ENCODE data around the gene SETD1A. TPM values are rescaled to one million over a fixed set of nuclear protein-coding genes. Genes with fewer than 3 reads are reported as not detected.

SETD1A gene
- total RNA-seq, 1 experiment from 2014 or later: 4.3 TPM

- Histone ChIP-seq H4K20me1 (ENCODE audit: insufficient read depth, low read depth, low read length) (no peaks in the 10 kb centered on the region), H3K4me2 (ENCODE audit: low read depth, low read length, poor library complexity, severe bottlenecking) (no peak overlapping the region), H3K4me1 (ENCODE audit: low read length) (peaks cover 4% of the 10 kb centered on the region), H2AFZ (ENCODE audit: low read length) (no peak overlapping the region), H3K9me3 (ENCODE audit: low read length) (no peaks in the 10 kb centered on the region), H3K9me2 (replicated peaks; ENCODE audit: insufficient read depth, low read length) (no peaks in the 10 kb centered on the region), H3K27ac (ENCODE audit: low read length) (no peak overlapping the region), H3K4me3 (ENCODE audit: low read length) (no peak overlapping the region), H3K79me2 (ENCODE audit: low read length) (no peaks in the 10 kb centered on the region), H3K36me3 (ENCODE audit: insufficient read depth, low read length) (no peaks in the 10 kb centered on the region), H3K9ac (ENCODE audit: low read length) (no peak overlapping the region), H3K27me3 (ENCODE audit: low read length) (no peaks in the 10 kb centered on the region)
- no peak for DNase-seq
These were observed 48.0 kb downstream of the SETD1A start for GRCh38 chr16:31005350-31006085.

- Histone ChIP-seq H3K27ac (ENCODE audit: low read length) (no peak overlapping the region), H3K4me3 (ENCODE audit: low read length) (no peak overlapping the region), H2AFZ (ENCODE audit: low read length) (no peak overlapping the region), H3K4me2 (ENCODE audit: low read depth, low read length, poor library complexity, severe bottlenecking) (no peak overlapping the region), H3K9me2 (replicated peaks; ENCODE audit: insufficient read depth, low read length) (no peaks in the 10 kb centered on the region), H3K4me1 (ENCODE audit: low read length) (peaks cover 4% of the 10 kb centered on the region), H3K27me3 (ENCODE audit: low read length) (no peaks in the 10 kb centered on the region), H3K9me3 (ENCODE audit: low read length) (no peaks in the 10 kb centered on the region), H3K9ac (ENCODE audit: low read length) (no peak overlapping the region), H4K20me1 (ENCODE audit: insufficient read depth, low read depth, low read length) (no peaks in the 10 kb centered on the region), H3K36me3 (ENCODE audit: insufficient read depth, low read length) (no peaks in the 10 kb centered on the region), H3K79me2 (ENCODE audit: low read length) (no peaks in the 10 kb centered on the region)
- no peak for DNase-seq
These were observed 48.5 kb downstream of the SETD1A start for GRCh38 chr16:31006086-31006385.

- Histone ChIP-seq H3K79me2 (ENCODE audit: low read length) (no peaks in the 10 kb centered on the region), H3K36me3 (ENCODE audit: insufficient read depth, low read length) (no peaks in the 10 kb centered on the region), H2AFZ (ENCODE audit: low read length) (no peak overlapping the region), H3K4me2 (ENCODE audit: low read depth, low read length, poor library complexity, severe bottlenecking) (no peak overlapping the region), H3K4me3 (ENCODE audit: low read length) (no peak overlapping the region), H3K9ac (ENCODE audit: low read length) (no peak overlapping the region), H3K9me2 (replicated peaks; ENCODE audit: insufficient read depth, low read length) (no peaks in the 10 kb centered on the region), H3K27ac (ENCODE audit: low read length) (no peak overlapping the region), H4K20me1 (ENCODE audit: insufficient read depth, low read depth, low read length) (no peaks in the 10 kb centered on the region), H3K27me3 (ENCODE audit: low read length) (no peaks in the 10 kb centered on the region), H3K4me1 (ENCODE audit: low read length) (peaks cover 4% of the 10 kb centered on the region), H3K9me3 (ENCODE audit: low read length) (no peaks in the 10 kb centered on the region)
- DNase-seq: no peak
These were observed 49.0 kb downstream of the SETD1A start for GRCh38 chr16:31006589-31006988.

GRCh38 chr16:31007684-31008083, 50.1 kb downstream of the SETD1A start:
- Histone ChIP-seq H3K9ac (ENCODE audit: low read length) (no peak overlapping the region), H3K4me1 (ENCODE audit: low read length) (peaks cover 4% of the 10 kb centered on the region), H3K4me2 (ENCODE audit: low read depth, low read length, poor library complexity, severe bottlenecking) (no peak overlapping the region), H3K9me3 (ENCODE audit: low read length) (no peaks in the 10 kb centered on the region), H3K27me3 (ENCODE audit: low read length) (no peaks in the 10 kb centered on the region), H3K27ac (ENCODE audit: low read length) (no peak overlapping the region), H3K9me2 (replicated peaks; ENCODE audit: insufficient read depth, low read length) (no peaks in the 10 kb centered on the region), H3K79me2 (ENCODE audit: low read length) (no peaks in the 10 kb centered on the region), H4K20me1 (ENCODE audit: insufficient read depth, low read depth, low read length) (no peaks in the 10 kb centered on the region), H3K4me3 (ENCODE audit: low read length) (no peak overlapping the region), H2AFZ (ENCODE audit: low read length) (no peak overlapping the region), H3K36me3 (ENCODE audit: insufficient read depth, low read length) (no peaks in the 10 kb centered on the region)
- DNase-seq: no peak

GRCh38 chr16:31008149-31008548, 50.6 kb downstream of the SETD1A start:
- H2AFZ ChIP-seq (ENCODE audit: low read length): no peak overlapping the region
- no peaks in the 10 kb centered on the region for H3K36me3 ChIP-seq (ENCODE audit: insufficient read depth, low read length)
- H3K4me1 ChIP-seq (ENCODE audit: low read length): peaks cover 4% of the 10 kb centered on the region
- H3K27me3 ChIP-seq (ENCODE audit: low read length): no peaks in the 10 kb centered on the region
- no peak overlapping the region for H3K4me2 ChIP-seq (ENCODE audit: low read depth, low read length, poor library complexity, severe bottlenecking)
- H3K9ac ChIP-seq (ENCODE audit: low read length): no peak overlapping the region
- no peaks in the 10 kb centered on the region for H4K20me1 ChIP-seq (ENCODE audit: insufficient read depth, low read depth, low read length)
- DNase-seq: no peak
- no peak overlapping the region for H3K27ac ChIP-seq (ENCODE audit: low read length)
- no peaks in the 10 kb centered on the region for H3K9me3 ChIP-seq (ENCODE audit: low read length)
- no peaks in the 10 kb centered on the region for H3K79me2 ChIP-seq (ENCODE audit: low read length)
- no peaks in the 10 kb centered on the region for H3K9me2 ChIP-seq (replicated peaks; ENCODE audit: insufficient read depth, low read length)
- no peak overlapping the region for H3K4me3 ChIP-seq (ENCODE audit: low read length)

- Histone ChIP-seq H3K27ac (ENCODE audit: low read length) (no peak overlapping the region), H3K27me3 (ENCODE audit: low read length) (no peaks in the 10 kb centered on the region), H4K20me1 (ENCODE audit: insufficient read depth, low read depth, low read length) (no peaks in the 10 kb centered on the region), H3K79me2 (ENCODE audit: low read length) (no peaks in the 10 kb centered on the region), H3K9me2 (replicated peaks; ENCODE audit: insufficient read depth, low read length) (no peaks in the 10 kb centered on the region), H3K4me2 (ENCODE audit: low read depth, low read length, poor library complexity, severe bottlenecking) (no peak overlapping the region), H3K4me3 (ENCODE audit: low read length) (no peak overlapping the region), H3K4me1 (ENCODE audit: low read length) (peaks cover 4% of the 10 kb centered on the region), H3K36me3 (ENCODE audit: insufficient read depth, low read length) (no peaks in the 10 kb centered on the region), H2AFZ (ENCODE audit: low read length) (no peak overlapping the region), H3K9ac (ENCODE audit: low read length) (no peak overlapping the region), H3K9me3 (ENCODE audit: low read length) (no peaks in the 10 kb centered on the region)
- DNase-seq: no peak
These were observed 51.0 kb downstream of the SETD1A start for GRCh38 chr16:31008551-31008950.

- Histone ChIP-seq H2AFZ (ENCODE audit: low read length) (no peak overlapping the region), H3K27ac (ENCODE audit: low read length) (no peak overlapping the region), H3K9me2 (replicated peaks; ENCODE audit: insufficient read depth, low read length) (no peaks in the 10 kb centered on the region), H3K36me3 (ENCODE audit: insufficient read depth, low read length) (no peaks in the 10 kb centered on the region), H3K4me3 (ENCODE audit: low read length) (no peak overlapping the region), H3K9me3 (ENCODE audit: low read length) (no peaks in the 10 kb centered on the region), H3K4me2 (ENCODE audit: low read depth, low read length, poor library complexity, severe bottlenecking) (no peak overlapping the region), H3K79me2 (ENCODE audit: low read length) (no peaks in the 10 kb centered on the region), H3K4me1 (ENCODE audit: low read length) (peaks cover 4% of the 10 kb centered on the region), H4K20me1 (ENCODE audit: insufficient read depth, low read depth, low read length) (no peaks in the 10 kb centered on the region), H3K27me3 (ENCODE audit: low read length) (no peaks in the 10 kb centered on the region), H3K9ac (ENCODE audit: low read length) (no peak overlapping the region)
- DNase-seq: no peak
These were observed 51.6 kb downstream of the SETD1A start for GRCh38 chr16:31009120-31009519.

GRCh38 chr16:31009894-31010584, 52.5 kb downstream of the SETD1A start:
- Histone ChIP-seq H3K4me2 (ENCODE audit: low read depth, low read length, poor library complexity, severe bottlenecking) (no peak overlapping the region), H3K27ac (ENCODE audit: low read length) (no peak overlapping the region), H3K27me3 (ENCODE audit: low read length) (no peaks in the 10 kb centered on the region), H3K4me3 (ENCODE audit: low read length) (no peak overlapping the region), H3K9me2 (replicated peaks; ENCODE audit: insufficient read depth, low read length) (no peaks in the 10 kb centered on the region), H3K36me3 (ENCODE audit: insufficient read depth, low read length) (no peaks in the 10 kb centered on the region), H3K4me1 (ENCODE audit: low read length) (peaks cover 2% of the 10 kb centered on the region), H3K9me3 (ENCODE audit: low read length) (no peaks in the 10 kb centered on the region), H2AFZ (ENCODE audit: low read length) (no peak overlapping the region), H3K79me2 (ENCODE audit: low read length) (no peaks in the 10 kb centered on the region), H4K20me1 (ENCODE audit: insufficient read depth, low read depth, low read length) (no peaks in the 10 kb centered on the region), H3K9ac (ENCODE audit: low read length) (no peak overlapping the region)
- no peak for DNase-seq
